ENCODE data around the gene OSGIN1. TPM values are rescaled to one million over a fixed set of nuclear protein-coding genes. Genes with fewer than 3 reads are reported as not detected.
"Not testable (repeated sequence)": the region's sequence is repeated elsewhere in the genome, so short reads cannot be mapped to it uniquely, and the experiment has no call there.

Gene OSGIN1
- total and polyA plus RNA-seq, 9 donors, result 0.65 to 9.3 (median 5.4) TPM

- H3K36me3 ChIP-seq, result no peaks in the 10 kb centered on the region
- H3K27ac ChIP-seq, result no peak overlapping the region
- no peak overlapping the region for H3K4me3 ChIP-seq
- no peak for DNase-seq
- H3K27me3 ChIP-seq, result no peaks in the 10 kb centered on the region
- 90 to 93% (median 93%) methylated on average over 18 of the region's 18 CpGs for WGBS, 3 donors
- TF ChIP-seq EP300 (IDR thresholded peaks at IDR 0.05) (no peak), POLR2A (IDR thresholded peaks at IDR 0.05) (no peak)
- TF ChIP-seq, protein P1, sequence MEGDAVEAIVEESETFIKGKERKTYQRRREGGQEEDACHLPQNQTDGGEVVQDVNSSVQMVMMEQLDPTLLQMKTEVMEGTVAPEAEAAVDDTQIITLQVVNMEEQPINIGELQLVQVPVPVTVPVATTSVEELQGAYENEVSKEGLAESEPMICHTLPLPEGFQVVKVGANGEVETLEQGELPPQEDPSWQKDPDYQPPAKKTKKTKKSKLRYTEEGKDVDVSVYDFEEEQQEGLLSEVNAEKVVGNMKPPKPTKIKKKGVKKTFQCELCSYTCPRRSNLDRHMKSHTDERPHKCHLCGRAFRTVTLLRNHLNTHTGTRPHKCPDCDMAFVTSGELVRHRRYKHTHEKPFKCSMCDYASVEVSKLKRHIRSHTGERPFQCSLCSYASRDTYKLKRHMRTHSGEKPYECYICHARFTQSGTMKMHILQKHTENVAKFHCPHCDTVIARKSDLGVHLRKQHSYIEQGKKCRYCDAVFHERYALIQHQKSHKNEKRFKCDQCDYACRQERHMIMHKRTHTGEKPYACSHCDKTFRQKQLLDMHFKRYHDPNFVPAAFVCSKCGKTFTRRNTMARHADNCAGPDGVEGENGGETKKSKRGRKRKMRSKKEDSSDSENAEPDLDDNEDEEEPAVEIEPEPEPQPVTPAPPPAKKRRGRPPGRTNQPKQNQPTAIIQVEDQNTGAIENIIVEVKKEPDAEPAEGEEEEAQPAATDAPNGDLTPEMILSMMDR (IDR thresholded peaks at IDR 0.05), result no peak
- no peaks in the 10 kb centered on the region for H3K9me3 ChIP-seq
- peaks cover 3% of the 10 kb centered on the region for H3K4me1 ChIP-seq (ENCODE audit: insufficient read depth)
- intact Hi-C loops (cut with DNase I), result no loop called here
Observed at GRCh38 chr16:83937922-83938885, 14.8 kb upstream of the OSGIN1 start.

DNA sequence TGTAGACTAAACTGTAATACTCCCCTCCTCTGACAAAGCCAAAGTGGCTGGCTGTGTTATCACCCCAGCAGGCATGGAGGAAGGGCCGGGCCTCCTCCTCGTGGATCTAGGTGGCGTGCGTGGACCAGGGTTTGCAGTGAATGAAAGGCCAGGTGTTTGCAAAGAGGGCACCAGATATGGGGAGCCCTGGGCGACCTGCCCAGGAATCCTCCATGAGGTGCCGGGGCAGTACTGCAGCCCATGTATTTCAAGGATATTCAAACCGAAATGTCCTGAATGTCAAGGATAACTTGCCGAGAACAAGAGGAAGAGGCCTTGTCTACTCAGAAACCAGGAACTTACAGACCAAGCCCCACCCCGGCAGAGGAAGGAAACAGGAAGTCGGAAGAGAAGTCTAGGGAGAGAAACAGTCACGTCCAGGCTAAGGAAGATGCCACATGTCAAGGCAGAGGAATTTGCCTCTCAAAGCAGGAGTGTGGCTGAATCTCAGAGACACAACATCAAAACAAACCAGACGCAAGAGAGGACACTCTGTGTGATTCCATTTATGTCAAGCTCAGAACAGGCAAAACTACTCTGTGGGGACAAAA is 13.7 kb upstream of the OSGIN1 start:
- Histone ChIP-seq H3K27ac (no peak overlapping the region), H3K4me3 (no peak overlapping the region), H3K36me3 (no peaks in the 10 kb centered on the region), H3K4me1 (ENCODE audit: insufficient read depth) (peaks cover 4% of the 10 kb centered on the region), H3K27me3 (no peaks in the 10 kb centered on the region), H3K9me3 (no peaks in the 10 kb centered on the region)
- 30 to 51% (median 43%) methylated on average over 12 of the region's 12 CpGs for WGBS, 3 donors
- intact Hi-C loops (cut with DNase I), result no loop called here
- no peak for DNase-seq
- TF ChIP-seq POLR2A (IDR thresholded peaks at IDR 0.05) (no peak), EP300 (IDR thresholded peaks at IDR 0.05) (no peak)
- TF ChIP-seq, protein P1 (IDR thresholded peaks at IDR 0.05), result no peak

DNA sequence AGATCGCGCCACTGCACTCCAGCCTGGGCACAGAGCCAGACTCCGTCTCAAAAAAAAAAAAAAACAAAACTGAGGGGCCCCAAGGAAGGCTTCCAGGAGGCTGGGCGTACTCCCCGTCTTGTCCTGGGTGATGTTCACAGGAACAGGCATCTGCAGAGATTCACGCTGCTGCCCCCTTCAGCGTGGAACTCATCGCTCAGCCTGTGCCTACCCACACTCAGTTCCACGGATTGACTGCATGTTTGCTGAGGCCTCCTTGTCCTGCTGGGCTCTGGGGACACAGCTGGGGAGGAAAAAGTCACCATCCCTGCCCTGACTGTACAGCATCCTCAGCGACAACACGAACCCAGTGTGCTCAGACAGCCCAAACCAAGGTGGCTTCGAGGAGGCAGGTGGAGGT is 12.9 kb upstream of the OSGIN1 start:
- intact Hi-C loops (cut with DNase I), result no loop called here
- Histone ChIP-seq H3K4me3 (no peak overlapping the region), H3K27ac (no peak overlapping the region), H3K9me3 (no peaks in the 10 kb centered on the region), H3K36me3 (no peaks in the 10 kb centered on the region), H3K4me1 (ENCODE audit: insufficient read depth) (peaks cover 4% of the 10 kb centered on the region), H3K27me3 (no peaks in the 10 kb centered on the region)
- WGBS, 3 donors, result 61 to 69% (median 67%) methylated on average over 12 of the region's 12 CpGs
- no peak for TF ChIP-seq EP300 (IDR thresholded peaks at IDR 0.05)
- no peak for TF ChIP-seq POLR2A (IDR thresholded peaks at IDR 0.05)
- TF ChIP-seq, protein P1 (IDR thresholded peaks at IDR 0.05), result no peak
- no peak for DNase-seq

DNA sequence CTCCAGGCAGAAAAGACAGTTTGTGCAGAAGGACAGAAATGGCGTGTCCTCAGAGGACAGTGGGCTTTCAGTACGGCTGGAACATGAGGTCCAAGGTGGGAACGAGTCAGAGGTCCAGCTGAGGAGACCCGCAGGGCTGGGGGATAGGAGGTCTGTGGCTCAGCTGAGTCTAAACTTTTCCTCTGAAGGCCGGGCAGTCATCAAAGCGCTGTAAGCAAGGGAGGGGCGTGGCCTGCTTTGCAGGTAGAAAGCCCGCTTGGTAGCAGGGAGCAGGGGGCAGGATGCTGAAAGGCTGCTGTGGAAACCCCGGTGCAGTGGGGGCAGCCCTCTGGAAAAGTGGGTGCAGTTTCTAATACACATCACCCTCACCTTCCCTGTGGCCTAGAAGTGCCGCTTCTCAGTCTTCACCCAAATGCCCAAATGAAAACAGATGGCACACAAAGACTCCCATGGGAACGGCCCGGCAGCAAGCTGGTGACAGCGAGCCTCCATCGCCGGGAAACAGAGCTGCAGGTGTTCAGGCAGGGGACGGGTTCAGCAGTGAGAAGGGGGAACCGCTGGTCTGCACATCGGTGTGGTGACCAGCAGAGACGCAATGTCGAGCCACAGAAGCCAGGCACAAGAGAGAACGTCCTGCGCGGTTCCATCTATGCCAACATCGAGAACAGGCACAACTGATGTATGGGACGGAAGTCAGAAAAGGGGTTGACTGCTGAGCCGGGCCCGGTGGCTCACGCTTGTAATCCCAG is 12.2 kb upstream of the OSGIN1 start:
- DNase-seq, result no peak
- Histone ChIP-seq H3K27ac (no peak overlapping the region), H3K9me3 (no peaks in the 10 kb centered on the region), H3K4me1 (ENCODE audit: insufficient read depth) (peaks cover 4% of the 10 kb centered on the region), H3K4me3 (no peak overlapping the region), H3K36me3 (no peaks in the 10 kb centered on the region), H3K27me3 (no peaks in the 10 kb centered on the region)
- intact Hi-C loops (cut with DNase I), result no loop called here
- TF ChIP-seq, protein P1 (IDR thresholded peaks at IDR 0.05), result no peak
- no peak for TF ChIP-seq EP300 (IDR thresholded peaks at IDR 0.05)
- TF ChIP-seq POLR2A (IDR thresholded peaks at IDR 0.05), result no peak
- 89 to 91% (median 90%) methylated on average over 28 of the region's 28 CpGs for WGBS, 3 donors

DNA sequence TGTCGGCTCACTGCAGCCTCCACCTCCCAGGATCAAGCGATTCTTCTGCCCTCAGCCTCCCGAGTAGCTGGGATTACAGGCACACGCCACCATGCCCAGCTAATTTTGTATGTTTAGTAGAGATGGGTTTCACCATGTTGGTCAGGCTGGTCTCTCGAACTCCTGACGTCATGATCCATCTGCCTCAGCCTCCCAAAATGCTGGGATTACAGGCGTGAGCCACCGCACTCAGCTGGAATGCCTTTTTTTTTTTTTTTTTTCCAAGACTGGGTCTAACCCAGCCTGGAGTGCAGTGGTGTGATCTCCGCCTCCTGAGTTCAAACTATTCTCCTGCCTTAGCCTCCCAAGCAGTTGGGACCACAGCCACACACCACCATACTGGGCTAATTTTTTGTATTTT is 11.5 kb upstream of the OSGIN1 start:
- intact Hi-C loops (cut with DNase I); DNase-seq; H3K4me1 ChIP-seq (ENCODE audit: insufficient read depth); H3K27me3 ChIP-seq; H3K9me3 ChIP-seq; H3K36me3 ChIP-seq; H3K4me3 ChIP-seq; H3K27ac ChIP-seq: not testable (repeated sequence)
- 96 to 97% (median 97%) methylated on average over 9 of the region's 9 CpGs for WGBS, 3 donors

All from ovary (tissue), 9 donors.